GM12878 (cell line): ENCODE measurements around the gene PPOX. TPM values are rescaled to one million over a fixed set of nuclear protein-coding genes. Genes with fewer than 3 reads are reported as not detected.

Experiments
- ATAC-seq: fragments of 200-7000 bp; cut with Tn5 transposase; 3 replicates; pipeline ENCODE4 v1.9.1; 2020; ENCODE audit warnings: mild to moderate bottlenecking, moderate library complexity
- BruUV-seq: library from RNA; stranded (reverse); fragments of 400-500 nt; replicated peaks from 2 replicates; lab custom pipeline; 2021; lab: Mats Ljungman, UMichigan
- CTCF ChIA-PET: fragments of 300-600 bp; sonication (Branson Sonifier 250); formaldehyde crosslinking; extraction: SDS; loops from one replicate; lab custom pipeline; 2021; ENCODE audit warnings: inconsistent platforms; lab: Yijun Ruan, JAX
- POLR2A ChIA-PET: fragments of 350-600 bp; formaldehyde crosslinking; extraction: SDS; loops from one replicate; lab custom pipeline; 2021; ENCODE audit warnings: inconsistent platforms; lab: Charles Lee
- RAD21 ChIA-PET: fragments of 300-600 bp; sonication (Branson Sonifier 250); formaldehyde crosslinking; loops from one replicate; lab custom pipeline; 2023; ENCODE audit warnings: antibody characterized with exemption; ENCODE audit not compliant: unreplicated experiment; lab: Charles Lee
- SMC1A ChIA-PET: fragments of 300-600 bp; sonication (Branson Sonifier 250); formaldehyde crosslinking; loops from one replicate; lab custom pipeline; 2023; ENCODE audit not compliant: unreplicated experiment, uncharacterized antibody; lab: Charles Lee
- DNase-seq: peaks from one replicate; pipeline ENCODE4 v3.0.0-alpha.2; 2011; ENCODE audit warnings: low read depth, low spot score
- FAIRE-seq: peaks from 3 replicates; lab custom pipeline; 2011; peaks lifted over from hg19 to GRCh38; lab: Jason Lieb, UNC
- H2AFZ ChIP-seq: 2 replicates; pipeline ENCODE4 v1.6.0; 2011; ENCODE audit warnings: low read depth, low read length, control low read depth; ENCODE audit not compliant: control insufficient read depth
- H3K27ac ChIP-seq: 2 replicates; pipeline ENCODE4 v1.5.1; 2011; ENCODE audit warnings: control low read depth; ENCODE audit not compliant: control insufficient read depth, insufficient read depth
- H3K27me3 ChIP-seq, 2 experiments: replicated peaks in 1 of 2; 2 replicates each; pipeline versions ENCODE4 v1.6.0 to v1.6.1; 2011; ENCODE audit warnings: low read length in 1 of 2; ENCODE audit not compliant: control insufficient read depth in 2 of 2, insufficient read depth in 2 of 2
- H3K36me3 ChIP-seq, 2 experiments: 2 replicates each; pipeline ENCODE4 v1.5.1; 2011; ENCODE audit warnings: low read length in 1 of 2; ENCODE audit not compliant: control insufficient read depth in 2 of 2, insufficient read depth in 2 of 2
- H3K4me1 ChIP-seq: 2 replicates; pipeline ENCODE4 v1.6.1; 2011; ENCODE audit warnings: mild to moderate bottlenecking, low read length, moderate library complexity, mixed read lengths; ENCODE audit not compliant: control insufficient read depth, insufficient read depth
- H3K4me2 ChIP-seq: 2 replicates; pipeline ENCODE4 v1.6.0; 2011; ENCODE audit warnings: control low read depth; ENCODE audit not compliant: control insufficient read depth, insufficient read depth
- H3K4me3 ChIP-seq: fragments of 200-600 bp; sonication (generic); 2 replicates; pipeline ENCODE4 v1.5.1; 2016
- H3K79me2 ChIP-seq: 2 replicates; pipeline ENCODE4 v1.6.0; 2011; ENCODE audit warnings: low read length; ENCODE audit not compliant: control insufficient read depth, insufficient read depth
- H3K9ac ChIP-seq: 2 replicates; pipeline ENCODE4 v1.8.0; 2011; ENCODE audit warnings: low read length, control low read depth, mixed read lengths; ENCODE audit not compliant: control insufficient read depth, insufficient read depth
- H3K9me3 ChIP-seq: replicated peaks from 3 replicates; pipeline ENCODE4 v1.5.1; 2011; ENCODE audit warnings: mild to moderate bottlenecking, low read length; ENCODE audit not compliant: control insufficient read depth, insufficient read depth
- H4K20me1 ChIP-seq: 2 replicates; pipeline ENCODE4 v1.6.0; 2011; ENCODE audit not compliant: control insufficient read depth, insufficient read depth
- CHD4 ChIP-seq: fragments of 200-600 bp; sonication (generic); IDR thresholded peaks from 2 replicates; pipeline ENCODE4 v1.6.1; 2016; ENCODE audit warnings: mild to moderate bottlenecking
- ESRRA ChIP-seq: IDR thresholded peaks from 2 replicates; pipeline ENCODE4 v1.6.1; 2012; ENCODE audit warnings: mild to moderate bottlenecking, low read length, improper control_type of control experiment
- GABPA ChIP-seq: IDR thresholded peaks from 2 replicates; pipeline ENCODE4 v1.6.1; 2014; ENCODE audit warnings: antibody characterized with exemption, low read depth, mild to moderate bottlenecking, inconsistent platforms
- IRF3 ChIP-seq: fragments of 450-650 bp; IDR thresholded peaks from 2 replicates; pipeline ENCODE4 v1.6.1; 2014; ENCODE audit warnings: mild to moderate bottlenecking
- JUNB ChIP-seq: IDR thresholded peaks from 2 replicates; pipeline ENCODE4 v1.6.1; 2016; ENCODE audit warnings: antibody characterized with exemption, mild to moderate bottlenecking
- NFIC ChIP-seq: IDR thresholded peaks from 2 replicates; pipeline ENCODE4 v1.6.1; 2012; ENCODE audit warnings: low read depth, mild to moderate bottlenecking, inconsistent platforms, low read length, moderate library complexity
- NR2C2 ChIP-seq: IDR thresholded peaks from 2 replicates; pipeline ENCODE4 v1.6.1; 2011; ENCODE audit warnings: borderline replicate concordance, low read depth; ENCODE audit not compliant: control insufficient read depth, insufficient read length
- PKNOX1 ChIP-seq: fragments of 450-650 bp; IDR thresholded peaks from 2 replicates; pipeline ENCODE4 v1.6.1; 2016; ENCODE audit warnings: mild to moderate bottlenecking
- RELA ChIP-seq: fragments of 450-650 bp; IDR thresholded peaks from 2 replicates; pipeline ENCODE4 v1.8.0; 2014; ENCODE audit warnings: borderline replicate concordance; ENCODE audit not compliant: partially characterized antibody
- STAT1 ChIP-seq: fragments of 450-650 bp; conservative IDR thresholded peaks from 2 replicates; pipeline ENCODE4 v1.6.1; 2014; ENCODE audit warnings: antibody characterized with exemption, mild to moderate bottlenecking
- SUPT20H ChIP-seq: IDR thresholded peaks from 2 replicates; pipeline ENCODE4 v1.6.1; 2011; ENCODE audit warnings: low read depth, mild to moderate bottlenecking, low read length, moderate library complexity, borderline replicate concordance; ENCODE audit not compliant: control insufficient read depth
- TAF1 ChIP-seq: IDR thresholded peaks from 2 replicates; pipeline ENCODE4 v1.6.1; 2011; ENCODE audit warnings: mild to moderate bottlenecking, low read depth, low read length, borderline replicate concordance
- TCF7 ChIP-seq: IDR thresholded peaks from 2 replicates; pipeline ENCODE4 v1.6.1; 2014; ENCODE audit warnings: antibody characterized with exemption, borderline replicate concordance
- USF1 ChIP-seq: IDR thresholded peaks from 2 replicates; pipeline ENCODE4 v1.6.1; 2011; ENCODE audit warnings: borderline replicate concordance, low read depth, mild to moderate bottlenecking, moderate library complexity, mixed read lengths, low read length; ENCODE audit not compliant: insufficient read depth; ENCODE audit errors: extremely low read length
- ZBTB40 ChIP-seq: fragments of 450-650 bp; IDR thresholded peaks from 2 replicates; pipeline ENCODE4 v1.6.1; 2016; ENCODE audit warnings: mild to moderate bottlenecking, moderate library complexity, borderline replicate concordance
- ZNF217 ChIP-seq: fragments of 450-650 bp; IDR thresholded peaks from 2 replicates; pipeline ENCODE4 v1.6.1; 2017; ENCODE audit warnings: antibody characterized with exemption, mild to moderate bottlenecking
- WGBS: methylation state at CpG from one replicate; pipeline ENCODE4 v1.1.6; 2016; ENCODE audit warnings: low lambda C conversion rate; ENCODE audit not compliant: insufficient replicate concordance, insufficient coverage; ENCODE audit errors: missing lambda C conversion rate; 5-methylcytosine and 5-hydroxymethylcytosine counted together
- in situ Hi-C: fragments of 300-500 bp; cut with MboI; formaldehyde crosslinking; loops from 9 replicates; pipeline ENCODE4 v1.14.3; 2018; ENCODE audit warnings: mixed read lengths
- intact Hi-C: fragments of 100-400 bp; cut with micrococcal nuclease; formaldehyde crosslinking; loops from one replicate; pipeline ENCODE4 v1.14.2; 2022; ENCODE audit not compliant: unreplicated experiment
- polyA plus RNA-seq, 11 experiments: library from polyadenylated mRNA; depleted of rRNA in 4 of 11; unstranded in 6 of 11; stranded (reverse) in 5 of 11; fragments of >200 nt; fragmentation: Nextera tagmentation in 4 of 11; fragmentation: Illumina TruSeq in 1 of 11; extraction: Ambion mirVana in 4 of 11; extraction: Trizol in 1 of 11; gene quantifications; 1 replicate in 1 of 11; 2 replicates in 10 of 11; pipeline versions ENCODE4 v1.2.1 to v1.2.3, GENCODE V29; 2011 to 2016; ENCODE audit warnings: inconsistent platforms in 2 of 11, missing spikeins in 2 of 11, low read depth in 1 of 11
- total RNA-seq, 4 experiments: library from RNA; depleted of rRNA in 3 of 4; stranded (reverse); fragments of >200 nt in 3 of 4; fragmentation: Illumina TruSeq in 1 of 4; extraction: Trizol in 1 of 4; gene quantifications; 2 replicates each; pipeline versions ENCODE4 v1.2.1 to v1.2.3, GENCODE V29; 2013 to 2021

PPOX gene
- total and polyA plus RNA-seq, 10 of the 15 experiments (the other 5 are each of a cell fraction or from before 2014, with no cell fraction given) = 8.9 to 31.5 (median 20.3) TPM

GRCh38 chr1:161153682-161154337, 12.4 kb upstream of the PPOX start, which contains the start of gene UFC1:
Gene UFC1, plus strand, starts transcription at chr1:161153978. Its CDS starts 20 bp downstream, at chr1:161153998.
- TSS peak; percentile 100 for BruUV-seq
- FAIRE-seq = peak; percentile 86
- POLR2A ChIA-PET = interaction anchor here (0.7 to 2.0 kb wide), 11 partner anchors 14 to 470 kb away, joined by 3 to 16 read pairs (median 6); partner anchors contain the start of genes ARHGAP30, DEDD and TOMM40L
- Histone ChIP-seq H3K4me1 (peaks cover 10% of the 10 kb centered on the region), H3K4me2 (peak within 1 kb of the TSS; percentile 77), H2AFZ (peak within 1 kb of the TSS; percentile 99), H3K4me3 (peak within 1 kb of the TSS; percentile 89), H3K27ac (peak within 1 kb of the TSS; percentile 98), H3K9ac (peak within 1 kb of the TSS; percentile 99), H4K20me1 (no peaks in the 10 kb centered on the region), H3K36me3 (peaks cover 0 to 6% of the 10 kb centered on the region in 2 experiments), H3K27me3 (no peaks in the 10 kb centered on the region), H3K9me3 (no peaks in the 10 kb centered on the region), H3K79me2 (peaks cover 16% of the 10 kb centered on the region)
- RAD21 ChIA-PET = interaction anchor here (1.3 to 1.6 kb wide), 3 partner anchors 12 to 108 kb away, joined by 4 to 6 read pairs (median 4); partner anchors contain the start of genes PPOX, TOMM40L and USF1
- SMC1A ChIA-PET = interaction anchor here (0.7 to 1.9 kb wide), 8 partner anchors 12 to 156 kb away, joined by 3 to 8 read pairs (median 4); partner anchors contain the start of genes DEDD, PPOX and TOMM40L
- peak; percentile 83 for DNase-seq
- CTCF ChIA-PET = interaction anchor here (0.6 to 4.6 kb wide), 5 partner anchors 11 to 108 kb away, joined by 3 to 38 read pairs (median 3); partner anchors contain the start of genes PPOX and USF1
- intact Hi-C loops = no loop called here
- in situ Hi-C loops = no loop called here
- under 1% methylated on average over 33 of the region's 33 CpGs for WGBS
- peak; percentile 98 for ATAC-seq
- TF ChIP-seq ESRRA = no peak; the same call in 1 of the 2 replicates
- no peak for TF ChIP-seq NR2C2
- peak; percentile 74 for TF ChIP-seq RELA
- TF ChIP-seq TAF1 = peak; percentile 96
- TF ChIP-seq IRF3 = no peak
- TF ChIP-seq ZBTB40 = peak; percentile 99
- peak; percentile 48; the same call in 1 of the 2 replicates for TF ChIP-seq NFIC
- TF ChIP-seq JUNB = no peak
- no peak for TF ChIP-seq STAT1
- TF ChIP-seq CHD4 = no peak
- peak; percentile 98 for TF ChIP-seq GABPA
- TF ChIP-seq SUPT20H = no peak
- TF ChIP-seq USF1 = no peak
- TF ChIP-seq TCF7 = no peak
- no peak for TF ChIP-seq ZNF217
- TF ChIP-seq PKNOX1 = peak; percentile 43; the same call in 1 of the 2 replicates
